H1 (cell line): ENCODE results near the gene ARHGEF16. TPM values are rescaled to one million over a fixed set of nuclear protein-coding genes. Genes with fewer than 3 reads are reported as not detected.

Experiments
- CTCF ChIA-PET: fragments of 300-600 bp; sonication (Branson Sonifier 250); formaldehyde crosslinking; loops from one replicate; lab custom pipeline; 2021; ENCODE audit not compliant: partially characterized antibody; lab: Charles Lee
- POLR2A ChIA-PET: fragments of 300-600 bp; sonication (Branson Sonifier 250); formaldehyde crosslinking; loops from one replicate; lab custom pipeline; 2021; ENCODE audit warnings: inconsistent platforms; ENCODE audit not compliant: partially characterized antibody; lab: Charles Lee
- DNase-seq, 2 experiments: peaks; one replicate each; pipeline versions ENCODE4 v3.0.0 to v3.0.0-alpha.2; 2010 to 2022; ENCODE audit warnings: low spot score in 2 of 2, low read depth in 1 of 2, mixed read lengths in 1 of 2
- FAIRE-seq: peaks from 2 replicates; lab custom pipeline; 2011; peaks lifted over from hg19 to GRCh38; lab: Jason Lieb, UNC
- H2AFZ ChIP-seq: 2 replicates; pipeline ENCODE4 v1.8.1; 2012; ENCODE audit warnings: low read length, inconsistent platforms
- H2AK5ac ChIP-seq: 2 replicates; pipeline ENCODE4 v1.6.1; 2013; ENCODE audit warnings: low read depth, low read length
- H2BK120ac ChIP-seq: replicated peaks from 2 replicates; pipeline ENCODE3; 2013; ENCODE audit warnings: low read depth, low read length, inconsistent platforms
- H2BK12ac ChIP-seq: 2 replicates; pipeline ENCODE4 v1.6.1; 2013; ENCODE audit warnings: low read depth, low read length
- H2BK15ac ChIP-seq: 2 replicates; pipeline ENCODE4 v1.6.1; 2013; ENCODE audit warnings: low read length
- H2BK20ac ChIP-seq: 2 replicates; pipeline ENCODE4 v1.6.1; 2013; ENCODE audit warnings: low read length
- H2BK5ac ChIP-seq: 2 replicates; pipeline ENCODE4 v1.6.1; 2013; ENCODE audit warnings: low read depth, low read length
- H3K14ac ChIP-seq: 2 replicates; pipeline ENCODE4 v1.6.1; 2013; ENCODE audit warnings: inconsistent platforms; ENCODE audit not compliant: insufficient read length
- H3K18ac ChIP-seq: 2 replicates; pipeline ENCODE4 v1.6.1; 2013; ENCODE audit warnings: low read length; ENCODE audit errors: extremely low read depth
- H3K23ac ChIP-seq: 2 replicates; pipeline ENCODE4 v1.6.1; 2013; ENCODE audit warnings: inconsistent platforms; ENCODE audit not compliant: insufficient read length
- H3K23me2 ChIP-seq: 2 replicates; pipeline ENCODE4 v1.6.1; 2013; ENCODE audit warnings: low read depth, low read length
- H3K27ac ChIP-seq: 2 replicates; pipeline ENCODE4 v1.6.1; 2011; ENCODE audit warnings: low read depth, low read length, inconsistent platforms
- H3K27me3 ChIP-seq, 4 experiments: replicated peaks in 1 of 4; 1 replicate in 1 of 4; 2 replicates in 3 of 4; pipeline versions ENCODE4 v1.6.1 to v1.8.1; 2011 to 2013; ENCODE audit warnings: low read length in 3 of 4, mild to moderate bottlenecking in 3 of 4, inconsistent platforms in 2 of 4, mixed read lengths in 2 of 4, moderate library complexity in 1 of 4; ENCODE audit not compliant: control insufficient read depth in 3 of 4, insufficient read depth in 3 of 4; ENCODE audit errors: extremely low read depth in 1 of 4
- H3K36me3 ChIP-seq, 4 experiments: 2 replicates each; pipeline versions ENCODE4 v1.6.1 to v1.8.1; 2011 to 2013; ENCODE audit warnings: mild to moderate bottlenecking in 4 of 4, low read length in 3 of 4, moderate library complexity in 2 of 4, control low read depth in 1 of 4, inconsistent platforms in 1 of 4; ENCODE audit not compliant: insufficient read depth in 4 of 4, control insufficient read depth in 2 of 4
- H3K4ac ChIP-seq: replicated peaks from 2 replicates; pipeline ENCODE3; 2013; ENCODE audit warnings: low read length, low read depth, mixed read lengths, inconsistent platforms; ENCODE audit not compliant: insufficient read length
- H3K4me1 ChIP-seq, 4 experiments: replicated peaks in 1 of 4; 1 replicate in 1 of 4; 2 replicates in 3 of 4; pipeline versions ENCODE4 v1.6.1 to v1.8.1; 2011 to 2013; ENCODE audit warnings: low read length in 3 of 4, inconsistent platforms in 2 of 4, mixed read lengths in 1 of 4; ENCODE audit not compliant: insufficient read depth in 4 of 4, control insufficient read depth in 3 of 4
- H3K4me2 ChIP-seq, 2 experiments: 2 replicates each; pipeline versions ENCODE4 v1.6.1 to v1.8.1; 2011 to 2013; ENCODE audit warnings: low read depth in 2 of 2, low read length in 2 of 2, control low read depth in 1 of 2, inconsistent platforms in 1 of 2, mild to moderate bottlenecking in 1 of 2; ENCODE audit not compliant: insufficient read depth in 1 of 2
- H3K4me3 ChIP-seq, 4 experiments: fragments of 200-600, 300-600 bp in 1 of 4; sonication (generic), shearing (Covaris generic), sonication (Bioruptor Twin) in 1 of 4; 2 replicates each; pipeline versions ENCODE4 v1.5.1 to v1.8.1; 2011 to 2016; ENCODE audit warnings: low read length in 4 of 4, low read depth in 3 of 4, control low read depth in 2 of 4, inconsistent platforms in 2 of 4, mild to moderate bottlenecking in 2 of 4, mixed read lengths in 1 of 4, moderate library complexity in 1 of 4; ENCODE audit not compliant: insufficient read depth in 2 of 4; ENCODE audit errors: extremely low read depth in 1 of 4
- H3K56ac ChIP-seq: replicated peaks from 2 replicates; pipeline ENCODE3; 2013; ENCODE audit warnings: low read depth, mild to moderate bottlenecking, mixed read lengths, low read length, inconsistent platforms; ENCODE audit not compliant: insufficient read length
- H3K79me1 ChIP-seq: 2 replicates; pipeline ENCODE4 v1.6.1; 2013; ENCODE audit warnings: low read depth, low read length, control low read depth
- H3K79me2 ChIP-seq, 2 experiments: 2 replicates each; pipeline versions ENCODE4 v1.6.1 to v1.8.1; 2012 to 2013; ENCODE audit warnings: low read length in 2 of 2, mild to moderate bottlenecking in 2 of 2, inconsistent platforms in 1 of 2; ENCODE audit not compliant: insufficient read depth in 2 of 2, control insufficient read depth in 1 of 2
- H3K9ac ChIP-seq, 4 experiments: replicated peaks in 1 of 4; 1 replicate in 1 of 4; 2 replicates in 3 of 4; pipeline versions ENCODE4 v1.6.1 to v1.8.1; 2011 to 2013; ENCODE audit warnings: low read depth in 3 of 4, low read length in 3 of 4, control low read depth in 2 of 4, mild to moderate bottlenecking in 2 of 4, moderate library complexity in 2 of 4, inconsistent platforms in 1 of 4; ENCODE audit errors: extremely low read depth in 1 of 4
- H3K9me3 ChIP-seq, 2 experiments: 2 replicates each; pipeline versions ENCODE4 v1.6.1 to v1.8.1; 2012 to 2013; ENCODE audit warnings: mild to moderate bottlenecking in 2 of 2, moderate library complexity in 2 of 2, control low read depth in 1 of 2, inconsistent platforms in 1 of 2, low read depth in 1 of 2, low read length in 1 of 2, mixed read lengths in 1 of 2; ENCODE audit not compliant: insufficient read depth in 2 of 2
- H4K20me1 ChIP-seq, 2 experiments: replicated peaks in 1 of 2; 2 replicates each; pipeline versions ENCODE3 to v1.8.1; 2011 to 2013; ENCODE audit warnings: inconsistent platforms in 2 of 2, low read length in 2 of 2, mild to moderate bottlenecking in 1 of 2; ENCODE audit not compliant: insufficient read depth in 2 of 2, control insufficient read depth in 1 of 2
- H4K5ac ChIP-seq: 2 replicates; pipeline ENCODE4 v1.6.1; 2013; ENCODE audit warnings: low read length, low read depth, mixed read lengths, inconsistent platforms; ENCODE audit not compliant: insufficient read length
- H4K8ac ChIP-seq: 2 replicates; pipeline ENCODE4 v1.8.0; 2013; ENCODE audit warnings: mild to moderate bottlenecking, moderate library complexity, low read length, inconsistent platforms; ENCODE audit not compliant: insufficient read depth; ENCODE audit errors: extremely low read depth
- H4K91ac ChIP-seq: replicated peaks from 2 replicates; pipeline ENCODE3; 2013; ENCODE audit warnings: low read length, mixed read lengths, inconsistent platforms; ENCODE audit not compliant: insufficient read length
- BACH1 ChIP-seq: IDR thresholded peaks from 2 replicates; pipeline ENCODE4 v1.6.1; 2012; ENCODE audit warnings: low read length, improper control_type of control experiment
- BCL11A ChIP-seq, 2 experiments: IDR thresholded peaks; one replicate each; pipeline ENCODE4 v1.6.1; 2011; ENCODE audit warnings: low read depth in 2 of 2, low read length in 2 of 2, mild to moderate bottlenecking in 2 of 2
- CREB1 ChIP-seq: IDR thresholded peaks from 2 replicates; pipeline ENCODE4 v1.6.1; 2012; ENCODE audit warnings: inconsistent platforms
- CTBP2 ChIP-seq: IDR thresholded peaks from 2 replicates; pipeline ENCODE4 v1.7.0; 2011; ENCODE audit warnings: borderline replicate concordance, mild to moderate bottlenecking, moderate library complexity, mixed read lengths, low read length; ENCODE audit not compliant: insufficient read depth, insufficient read length
- GTF2F1 ChIP-seq: IDR thresholded peaks from 2 replicates; pipeline ENCODE4 v1.6.1; 2012; ENCODE audit warnings: low read depth, low read length, improper control_type of control experiment, borderline replicate concordance
- HDAC6 ChIP-seq: IDR thresholded peaks from one replicate; pipeline ENCODE4 v1.7.1; 2012; ENCODE audit warnings: low read depth, mild to moderate bottlenecking, inconsistent platforms, low read length, moderate library complexity
- JUN ChIP-seq: IDR thresholded peaks from 2 replicates; pipeline ENCODE4 v1.6.1; 2011; ENCODE audit warnings: low read depth, mild to moderate bottlenecking, improper control_type of control experiment, low read length
- KDM5A ChIP-seq: fragments of 200-600 bp; IDR thresholded peaks from 2 replicates; pipeline ENCODE4 v1.7.1; 2012; ENCODE audit warnings: mild to moderate bottlenecking, low read length, inconsistent platforms, mixed read lengths
- NANOG ChIP-seq: IDR thresholded peaks from 2 replicates; pipeline ENCODE4 v1.6.1; 2011; ENCODE audit warnings: low read length, low read depth, mild to moderate bottlenecking, inconsistent platforms; ENCODE audit not compliant: insufficient read depth, poor library complexity, severe bottlenecking
- POLR2AphosphoS5 ChIP-seq: IDR thresholded peaks from 2 replicates; pipeline ENCODE4 v1.6.1; 2011; ENCODE audit warnings: low read depth, low read length
- SIX5 ChIP-seq: IDR thresholded peaks from 2 replicates; pipeline ENCODE4 v1.6.1; 2011; ENCODE audit warnings: mild to moderate bottlenecking, low read depth, low read length
- USF2 ChIP-seq: IDR thresholded peaks from 2 replicates; pipeline ENCODE4 v1.6.1; 2011; ENCODE audit warnings: low read length, improper control_type of control experiment
- WGBS, 2 experiments: shearing (Covaris generic) in 1 of 2; methylation state at CpG; one replicate each; pipeline versions ENCODE4 v1.1.6 to v1.1.7; 2013 to 2015; ENCODE audit warnings: low lambda C conversion rate in 2 of 2, mixed read lengths in 2 of 2, inconsistent platforms in 1 of 2, low coverage in 1 of 2, missing lambda C conversion rate in 1 of 2; ENCODE audit not compliant: insufficient replicate concordance in 2 of 2, insufficient coverage in 1 of 2, insufficient read length in 1 of 2; ENCODE audit errors: extremely low coverage in 1 of 2, missing lambda C conversion rate in 1 of 2; 5-methylcytosine and 5-hydroxymethylcytosine counted together
- polyA plus RNA-seq, 7 experiments: library from polyadenylated mRNA; depleted of rRNA in 3 of 7; stranded (reverse) in 5 of 7; unstranded in 2 of 7; fragments of >200 nt in 5 of 7; fragments of 200-250 nt in 2 of 7; gene quantifications; 1 replicate in 5 of 7; 2 replicates in 1 of 7; 4 replicates in 1 of 7; pipeline versions ENCODE4 v1.2.1 to v1.2.3, GENCODE V29; 2011 to 2013; ENCODE audit warnings: missing spikeins in 2 of 7, mixed read lengths in 2 of 7
- total RNA-seq: library from RNA; stranded (reverse); fragmentation: NEBNext Ultra II Directional; extraction: Animal tissue kit (Norgen Biotek cat#: 25700); gene quantifications from 2 replicates; pipeline ENCODE4 v1.2.1, GENCODE V29; 2021

ARHGEF16 gene
- total and polyA plus RNA-seq, 2 of the 8 experiments (the other 6 are each of a cell fraction or from before 2014, with no cell fraction given), result 18.3 to 20.7 TPM

- Histone ChIP-seq H3K79me1 (no peaks in the 10 kb centered on the region), H3K9me3 (no peaks in the 10 kb centered on the region; a peak in 1 of 4 replicates), H3K23ac (no peak overlapping the region), H3K27me3 (no peaks in the 10 kb centered on the region), H3K4me1 (peaks cover 0 to 2% (median 0%) of the 10 kb centered on the region in 4 experiments; a peak in 1 of 7 replicates), H3K14ac (no peak overlapping the region), H3K4me2 (no peak overlapping the region), H3K23me2 (no peaks in the 10 kb centered on the region), H3K4me3 (no peak overlapping the region), H2BK120ac (no peak overlapping the region), H2BK15ac (no peak overlapping the region), H4K5ac (no peak overlapping the region), H3K18ac (no peak overlapping the region), H3K4ac (peak overlapping the region; percentile 69), H3K56ac (no peak overlapping the region), H4K91ac (no peak overlapping the region), H2BK20ac (no peak overlapping the region), H2BK12ac (no peak overlapping the region), H3K27ac (no peak overlapping the region), H2AK5ac (no peak overlapping the region), H3K79me2 (no peaks in the 10 kb centered on the region), H4K20me1 (peaks cover 0 to 6% of the 10 kb centered on the region in 2 experiments), H3K36me3 (no peaks in the 10 kb centered on the region), H2AFZ (no peak overlapping the region), H4K8ac (peak overlapping the region; percentile 75; the same call in 1 of the 2 replicates), H3K9ac (no peak overlapping the region), H2BK5ac (no peak overlapping the region; the same call in 1 of the 2 replicates)
- FAIRE-seq, result no peak
- POLR2A ChIA-PET, result no interaction called here
- WGBS, 2 experiments, result 81% methylated on average over 25 of the region's 28 CpGs; no CpG with 5 or more reads in 1 of the 2 experiments
- CTCF ChIA-PET, result interaction anchor here (0.6 to 3.0 kb wide), 48 partner anchors 12 to 1008 kb away, joined by 3 to 14 read pairs (median 4); no protein-coding TSS in a partner anchor
- DNase-seq, result no peak
- TF ChIP-seq POLR2AphosphoS5 (no peak), CTBP2 (no peak), GTF2F1 (no peak), BACH1 (no peak), NANOG (no peak), KDM5A (no peak), BCL11A (IDR thresholded peaks at IDR 0.05; ENCODE audit: low read depth in 2 of 2, low read length in 2 of 2) (no peak), USF2 (no peak), JUN (no peak), HDAC6 (no peak), CREB1 (no peak), SIX5 (no peak)
Measured at GRCh38 chr1:3423896-3424611, 30.4 kb upstream of the ARHGEF16 start.
